ENCODE data around the gene GBGT1. TPM values are rescaled to one million over a fixed set of nuclear protein-coding genes. Genes with fewer than 3 reads are reported as not detected.

GBGT1 gene
- total and polyA plus RNA-seq, 8 donors = 1.2 to 37.9 (median 22.6) TPM

DNA sequence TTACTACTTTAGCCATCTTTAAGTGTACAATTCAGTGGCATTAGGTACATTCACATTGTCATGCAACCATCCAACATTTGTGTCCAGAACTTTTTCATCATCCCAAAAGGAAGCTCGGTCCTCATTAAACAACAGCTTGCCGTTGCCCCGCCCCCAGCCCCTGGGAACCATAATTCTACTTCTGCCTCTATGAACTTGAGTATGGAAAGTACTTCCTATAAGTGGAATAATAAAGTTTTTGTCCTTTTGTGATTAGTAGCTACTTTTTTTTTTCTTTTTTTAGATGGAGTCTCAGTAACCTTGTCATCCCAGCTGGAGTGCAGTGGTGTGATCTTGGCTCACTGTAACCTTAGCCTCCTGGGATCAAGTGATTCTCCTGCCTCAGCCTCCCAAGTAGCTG is 5.0 kb downstream of the GBGT1 start:
- intact Hi-C loops (cut with DNase I; ENCODE audit: low total_unique reads) = no loop called here
- H3K9me3 ChIP-seq = no peaks in the 10 kb centered on the region
- H3K4me3 ChIP-seq = no peak overlapping the region
- peaks cover 9 to 31% (median 26%) of the 10 kb centered on the region in 4 donors for H3K4me1 ChIP-seq
- no peak for TF ChIP-seq POLR2A (IDR thresholded peaks at IDR 0.05)
- no peak for TF ChIP-seq EP300 (IDR thresholded peaks at IDR 0.05)
- no peak for TF ChIP-seq POLR2AphosphoS5 (IDR thresholded peaks at IDR 0.05)
- TF ChIP-seq, protein P1, sequence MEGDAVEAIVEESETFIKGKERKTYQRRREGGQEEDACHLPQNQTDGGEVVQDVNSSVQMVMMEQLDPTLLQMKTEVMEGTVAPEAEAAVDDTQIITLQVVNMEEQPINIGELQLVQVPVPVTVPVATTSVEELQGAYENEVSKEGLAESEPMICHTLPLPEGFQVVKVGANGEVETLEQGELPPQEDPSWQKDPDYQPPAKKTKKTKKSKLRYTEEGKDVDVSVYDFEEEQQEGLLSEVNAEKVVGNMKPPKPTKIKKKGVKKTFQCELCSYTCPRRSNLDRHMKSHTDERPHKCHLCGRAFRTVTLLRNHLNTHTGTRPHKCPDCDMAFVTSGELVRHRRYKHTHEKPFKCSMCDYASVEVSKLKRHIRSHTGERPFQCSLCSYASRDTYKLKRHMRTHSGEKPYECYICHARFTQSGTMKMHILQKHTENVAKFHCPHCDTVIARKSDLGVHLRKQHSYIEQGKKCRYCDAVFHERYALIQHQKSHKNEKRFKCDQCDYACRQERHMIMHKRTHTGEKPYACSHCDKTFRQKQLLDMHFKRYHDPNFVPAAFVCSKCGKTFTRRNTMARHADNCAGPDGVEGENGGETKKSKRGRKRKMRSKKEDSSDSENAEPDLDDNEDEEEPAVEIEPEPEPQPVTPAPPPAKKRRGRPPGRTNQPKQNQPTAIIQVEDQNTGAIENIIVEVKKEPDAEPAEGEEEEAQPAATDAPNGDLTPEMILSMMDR (IDR thresholded peaks at IDR 0.05) = no peak
- DNase-seq = no peak
- no peak overlapping the region for H3K27ac ChIP-seq
- WGBS, 5 donors = 86 to 96% (median 92%) methylated on average over 3 of the region's 3 CpGs
- H3K27me3 ChIP-seq = peaks cover 0 to 10% (median 0%) of the 10 kb centered on the region in 3 donors
- peaks cover 0 to 38% (median 34%) of the 10 kb centered on the region in 4 donors for H3K36me3 ChIP-seq

DNA sequence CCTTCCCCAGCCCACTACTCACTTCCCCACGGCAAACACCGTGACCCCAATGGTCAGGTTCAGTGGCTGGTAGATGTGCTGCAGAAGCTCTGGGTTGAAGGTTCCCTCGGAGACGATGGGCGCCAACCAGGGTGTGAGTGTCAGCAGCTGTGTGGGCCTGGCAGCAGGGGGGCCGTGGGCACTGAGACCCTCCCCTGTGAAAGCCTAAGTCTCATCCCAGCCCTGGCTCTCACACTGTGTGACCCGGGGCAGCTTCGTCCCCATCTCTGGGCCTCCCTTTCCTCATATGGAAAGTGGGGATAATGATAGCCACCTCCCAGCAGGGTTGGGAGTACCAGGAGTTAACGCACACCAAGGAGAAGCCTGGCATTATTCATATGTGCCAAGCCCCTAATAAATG is 8.6 kb downstream of the GBGT1 start:
- no peaks in the 10 kb centered on the region for H3K27me3 ChIP-seq
- peaks cover 0 to 17% (median 3%) of the 10 kb centered on the region in 4 donors for H3K4me1 ChIP-seq
- TF ChIP-seq POLR2A (IDR thresholded peaks at IDR 0.05) (no peak), POLR2AphosphoS5 (IDR thresholded peaks at IDR 0.05) (no peak), EP300 (IDR thresholded peaks at IDR 0.05) (no peak)
- TF ChIP-seq, protein P1 (IDR thresholded peaks at IDR 0.05) = no peak
- no peaks in the 10 kb centered on the region for H3K9me3 ChIP-seq
- no peak overlapping the region for H3K4me3 ChIP-seq
- no peak for DNase-seq
- H3K36me3 ChIP-seq = peaks cover 0 to 42% (median 35%) of the 10 kb centered on the region in 4 donors
- 74 to 82% (median 78%) methylated on average over 9 of the region's 9 CpGs for WGBS, 5 donors
- intact Hi-C loops (cut with DNase I; ENCODE audit: low total_unique reads) = no loop called here
- no peak overlapping the region for H3K27ac ChIP-seq

DNA sequence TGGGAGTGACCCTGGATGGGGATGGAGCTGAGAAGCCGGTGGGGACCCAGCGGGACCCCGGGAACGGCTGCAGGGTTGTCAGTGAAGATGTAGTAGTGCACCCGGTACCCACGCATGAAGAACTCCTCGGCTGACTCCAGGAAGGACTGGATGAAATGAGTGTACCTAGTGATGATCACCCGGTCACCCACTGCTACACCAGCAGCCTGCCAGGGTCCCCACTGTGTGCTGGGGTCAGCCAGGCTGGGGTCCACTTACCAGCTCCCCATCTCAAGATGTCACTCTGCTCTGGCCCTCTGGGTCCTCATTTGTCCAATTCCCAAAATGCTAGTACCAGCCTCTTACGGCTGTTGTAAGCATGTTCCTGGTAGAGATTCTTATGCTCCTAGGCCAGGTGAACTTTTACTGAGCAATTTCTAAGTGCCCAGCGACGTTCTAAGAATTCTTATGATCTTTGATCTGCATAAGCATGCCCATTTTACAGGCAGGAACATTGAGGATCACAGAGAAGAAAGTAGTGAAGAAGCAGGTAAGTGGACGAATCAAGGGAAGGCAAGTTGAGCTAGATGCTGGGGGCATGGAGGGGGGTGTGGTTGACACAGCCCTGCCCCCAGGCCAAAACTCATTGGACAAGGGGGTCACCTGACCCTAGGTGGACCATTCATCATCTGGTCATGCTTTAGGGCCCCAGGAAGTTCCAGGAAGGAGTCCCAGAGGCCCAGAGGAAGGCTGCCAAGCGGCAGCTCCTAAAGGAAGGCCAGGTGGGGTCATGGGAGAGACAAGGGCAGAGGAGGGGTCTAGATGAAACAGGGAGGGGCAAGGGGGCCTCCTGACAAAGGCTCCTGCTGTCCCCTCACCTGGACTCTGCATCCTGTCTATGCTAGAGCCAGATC is 9.4 kb downstream of the GBGT1 start:
- Histone ChIP-seq H3K36me3 (peaks cover 0 to 37% (median 33%) of the 10 kb centered on the region in 4 donors), H3K27me3 (no peaks in the 10 kb centered on the region), H3K9me3 (no peaks in the 10 kb centered on the region), H3K4me3 (no peak overlapping the region), H3K27ac (no peak overlapping the region), H3K4me1 (peaks cover 0 to 24% (median 9%) of the 10 kb centered on the region in 4 donors)
- intact Hi-C loops (cut with DNase I; ENCODE audit: low total_unique reads) = no loop called here
- TF ChIP-seq POLR2A (IDR thresholded peaks at IDR 0.05) (no peak), EP300 (IDR thresholded peaks at IDR 0.05) (no peak), POLR2AphosphoS5 (IDR thresholded peaks at IDR 0.05) (no peak)
- TF ChIP-seq, protein P1 (IDR thresholded peaks at IDR 0.05) = no peak
- DNase-seq = no peak
- 88 to 93% (median 90%) methylated on average over 5 to 13 of the region's 13 CpGs for WGBS, 5 donors

DNA sequence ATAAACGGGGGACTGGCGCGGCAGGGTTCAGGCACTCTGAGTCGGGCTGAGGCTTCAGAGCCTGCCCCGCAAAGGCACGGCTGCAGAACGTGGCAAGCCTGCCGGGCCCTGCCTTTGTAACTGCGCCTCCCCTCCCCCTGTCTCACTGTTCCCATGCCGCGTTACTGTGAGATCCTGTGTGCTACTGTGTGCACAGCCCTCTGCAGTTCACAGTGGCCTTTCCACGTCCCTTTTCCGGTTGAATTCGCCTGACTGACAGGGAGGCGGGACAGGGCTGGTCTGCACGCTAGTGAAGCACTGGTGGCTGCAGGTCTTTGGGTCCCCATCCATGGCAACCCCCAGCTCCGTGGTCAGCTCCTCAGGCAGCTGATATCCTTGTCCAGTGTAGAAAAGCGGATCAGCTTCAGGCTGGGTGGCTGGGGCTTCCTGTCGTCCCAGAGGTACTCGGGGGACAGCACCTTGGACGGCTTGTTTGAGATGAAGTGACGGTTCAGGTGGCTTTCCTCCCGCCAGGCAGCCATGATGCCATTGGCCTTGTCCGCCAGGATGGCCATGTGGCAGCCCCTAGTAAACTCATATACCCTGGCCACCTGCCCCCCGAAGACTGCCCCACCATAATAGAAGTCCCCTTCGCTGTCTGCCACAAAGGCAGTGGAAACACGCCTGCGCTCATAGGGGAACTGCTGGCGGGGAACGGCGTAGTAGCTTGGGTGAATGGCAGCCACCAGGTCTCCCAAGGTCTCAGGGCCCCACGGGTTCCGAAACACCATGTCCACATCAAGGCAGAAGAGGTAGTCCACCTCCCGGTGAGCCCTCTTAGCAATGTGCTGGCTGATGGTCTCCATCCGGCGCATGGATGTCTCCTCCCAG is 10.3 kb downstream of the GBGT1 start:
- intact Hi-C loops (cut with DNase I; ENCODE audit: low total_unique reads) = no loop called here
- H3K27ac ChIP-seq = peak overlapping the region in 3 of 5 donors; percentile 14 to 93 (median 43)
- H3K4me1 ChIP-seq = peaks cover 1 to 27% (median 13%) of the 10 kb centered on the region in 4 donors
- no peaks in the 10 kb centered on the region for H3K27me3 ChIP-seq
- no peaks in the 10 kb centered on the region for H3K9me3 ChIP-seq
- peak in 1 of 2 donors; percentile 73 for DNase-seq
- peaks cover 0 to 32% (median 32%) of the 10 kb centered on the region in 4 donors for H3K36me3 ChIP-seq
- no peak for TF ChIP-seq POLR2A (IDR thresholded peaks at IDR 0.05)
- no peak for TF ChIP-seq POLR2AphosphoS5 (IDR thresholded peaks at IDR 0.05)
- no peak for TF ChIP-seq EP300 (IDR thresholded peaks at IDR 0.05)
- TF ChIP-seq, protein P1 (IDR thresholded peaks at IDR 0.05) = no peak
- H3K4me3 ChIP-seq = no peak overlapping the region
- WGBS, 5 donors = 58 to 66% (median 64%) methylated on average over 31 to 36 of the region's 36 CpGs

Measured in stomach (tissue), 9 donors.